ENCODE results near the gene ADGRV1. TPM values are rescaled to one million over a fixed set of nuclear protein-coding genes. Genes with fewer than 3 reads are reported as not detected.

ADGRV1 gene
- polyA plus RNA-seq, 1 donor from 2014 or later = 3.7 TPM

DNA sequence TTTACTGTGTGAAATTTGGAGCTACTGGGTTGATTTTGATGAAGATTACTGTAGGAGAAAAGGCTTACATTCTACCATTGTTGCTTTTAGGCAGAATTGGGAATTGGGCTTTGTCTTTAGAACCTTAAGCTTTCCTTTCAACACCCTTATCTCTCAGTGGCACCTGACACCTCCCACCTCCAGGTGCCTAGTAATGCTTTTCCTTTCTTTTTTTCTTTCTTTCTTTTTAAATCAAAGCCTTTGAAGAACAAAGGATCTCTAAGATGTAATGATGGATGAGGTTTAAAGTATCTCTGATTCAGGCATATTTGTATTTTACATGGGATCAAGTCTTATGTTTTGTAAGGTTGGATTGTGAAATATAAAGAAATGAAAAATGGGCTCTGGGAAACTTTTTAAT lies 2.9 kb upstream of the ADGRV1 start:
- no peaks in the 10 kb centered on the region for H3K9me3 ChIP-seq (ENCODE audit: low read length)
- no peaks in the 10 kb centered on the region for H3K36me3 ChIP-seq (ENCODE audit: insufficient read depth, low read length)
- peaks cover 30% of the 10 kb centered on the region for H3K27me3 ChIP-seq (ENCODE audit: insufficient read depth, low read depth, low read length)
- H3K9ac ChIP-seq (ENCODE audit: low read length) = no peak overlapping the region
- no peaks in the 10 kb centered on the region for H4K20me1 ChIP-seq (ENCODE audit: insufficient read depth)
- H3F3A ChIP-seq (ENCODE audit: insufficient read depth, low read length, poor library complexity, severe bottlenecking) = no peaks in the 10 kb centered on the region
- H3K79me2 ChIP-seq (replicated peaks; ENCODE audit: insufficient read depth, low read length) = peaks cover 9% of the 10 kb centered on the region
- H3K4me2 ChIP-seq (ENCODE audit: low read length) = no peak overlapping the region
- TF ChIP-seq TAF1 (IDR thresholded peaks at IDR 0.05; ENCODE audit: low read depth) (no peak), SMC3 (conservative IDR thresholded peaks at IDR 0.05; ENCODE audit: poor library complexity) (no peak), EZH2 (IDR thresholded peaks at IDR 0.05; ENCODE audit: borderline replicate concordance, insufficient read depth, low read length, poor library complexity, severe bottlenecking) (no peak), RAD21 (conservative IDR thresholded peaks at IDR 0.05) (no peak), EP300 (conservative IDR thresholded peaks at IDR 0.05; ENCODE audit: poor library complexity, severe bottlenecking) (no peak)
- TF ChIP-seq, protein P1, sequence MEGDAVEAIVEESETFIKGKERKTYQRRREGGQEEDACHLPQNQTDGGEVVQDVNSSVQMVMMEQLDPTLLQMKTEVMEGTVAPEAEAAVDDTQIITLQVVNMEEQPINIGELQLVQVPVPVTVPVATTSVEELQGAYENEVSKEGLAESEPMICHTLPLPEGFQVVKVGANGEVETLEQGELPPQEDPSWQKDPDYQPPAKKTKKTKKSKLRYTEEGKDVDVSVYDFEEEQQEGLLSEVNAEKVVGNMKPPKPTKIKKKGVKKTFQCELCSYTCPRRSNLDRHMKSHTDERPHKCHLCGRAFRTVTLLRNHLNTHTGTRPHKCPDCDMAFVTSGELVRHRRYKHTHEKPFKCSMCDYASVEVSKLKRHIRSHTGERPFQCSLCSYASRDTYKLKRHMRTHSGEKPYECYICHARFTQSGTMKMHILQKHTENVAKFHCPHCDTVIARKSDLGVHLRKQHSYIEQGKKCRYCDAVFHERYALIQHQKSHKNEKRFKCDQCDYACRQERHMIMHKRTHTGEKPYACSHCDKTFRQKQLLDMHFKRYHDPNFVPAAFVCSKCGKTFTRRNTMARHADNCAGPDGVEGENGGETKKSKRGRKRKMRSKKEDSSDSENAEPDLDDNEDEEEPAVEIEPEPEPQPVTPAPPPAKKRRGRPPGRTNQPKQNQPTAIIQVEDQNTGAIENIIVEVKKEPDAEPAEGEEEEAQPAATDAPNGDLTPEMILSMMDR (IDR thresholded peaks at IDR 0.05; ENCODE audit: poor library complexity, severe bottlenecking) = no peak
- TF ChIP-seq, protein P2, sequence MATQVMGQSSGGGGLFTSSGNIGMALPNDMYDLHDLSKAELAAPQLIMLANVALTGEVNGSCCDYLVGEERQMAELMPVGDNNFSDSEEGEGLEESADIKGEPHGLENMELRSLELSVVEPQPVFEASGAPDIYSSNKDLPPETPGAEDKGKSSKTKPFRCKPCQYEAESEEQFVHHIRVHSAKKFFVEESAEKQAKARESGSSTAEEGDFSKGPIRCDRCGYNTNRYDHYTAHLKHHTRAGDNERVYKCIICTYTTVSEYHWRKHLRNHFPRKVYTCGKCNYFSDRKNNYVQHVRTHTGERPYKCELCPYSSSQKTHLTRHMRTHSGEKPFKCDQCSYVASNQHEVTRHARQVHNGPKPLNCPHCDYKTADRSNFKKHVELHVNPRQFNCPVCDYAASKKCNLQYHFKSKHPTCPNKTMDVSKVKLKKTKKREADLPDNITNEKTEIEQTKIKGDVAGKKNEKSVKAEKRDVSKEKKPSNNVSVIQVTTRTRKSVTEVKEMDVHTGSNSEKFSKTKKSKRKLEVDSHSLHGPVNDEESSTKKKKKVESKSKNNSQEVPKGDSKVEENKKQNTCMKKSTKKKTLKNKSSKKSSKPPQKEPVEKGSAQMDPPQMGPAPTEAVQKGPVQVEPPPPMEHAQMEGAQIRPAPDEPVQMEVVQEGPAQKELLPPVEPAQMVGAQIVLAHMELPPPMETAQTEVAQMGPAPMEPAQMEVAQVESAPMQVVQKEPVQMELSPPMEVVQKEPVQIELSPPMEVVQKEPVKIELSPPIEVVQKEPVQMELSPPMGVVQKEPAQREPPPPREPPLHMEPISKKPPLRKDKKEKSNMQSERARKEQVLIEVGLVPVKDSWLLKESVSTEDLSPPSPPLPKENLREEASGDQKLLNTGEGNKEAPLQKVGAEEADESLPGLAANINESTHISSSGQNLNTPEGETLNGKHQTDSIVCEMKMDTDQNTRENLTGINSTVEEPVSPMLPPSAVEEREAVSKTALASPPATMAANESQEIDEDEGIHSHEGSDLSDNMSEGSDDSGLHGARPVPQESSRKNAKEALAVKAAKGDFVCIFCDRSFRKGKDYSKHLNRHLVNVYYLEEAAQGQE (IDR thresholded peaks at IDR 0.05; ENCODE audit: borderline replicate concordance) = no peak
- H3K27ac ChIP-seq (ENCODE audit: low read length) = no peak overlapping the region
- no peak overlapping the region for H2AFZ ChIP-seq (ENCODE audit: low read depth, low read length)
- H3K4me3 ChIP-seq (ENCODE audit: low read length) = no peak overlapping the region
- H3K9me2 ChIP-seq (ENCODE audit: insufficient read depth, low read length) = no peaks in the 10 kb centered on the region

DNA sequence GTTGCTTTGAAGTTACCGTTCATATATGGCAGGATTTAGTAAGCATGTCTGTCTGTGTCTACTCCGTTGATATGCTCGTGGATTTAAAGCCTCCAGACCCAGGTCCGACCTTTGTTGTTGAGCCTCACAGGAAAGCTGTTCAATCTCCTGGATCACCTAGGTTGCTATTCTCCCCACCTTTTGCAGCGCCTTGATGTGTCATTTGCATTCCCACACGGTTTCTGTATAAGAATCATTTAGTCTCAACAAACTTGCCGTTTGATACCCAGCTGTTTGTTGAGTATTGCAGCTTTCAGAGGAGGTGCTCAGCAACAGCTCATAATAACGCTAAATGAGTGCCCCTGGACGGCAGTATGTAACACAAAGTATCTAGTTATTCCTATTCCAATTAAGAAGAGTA lies 1.2 kb upstream of the ADGRV1 start:
- Histone ChIP-seq H3K9me2 (ENCODE audit: insufficient read depth, low read length) (no peaks in the 10 kb centered on the region), H3K9ac (ENCODE audit: low read length) (no peak overlapping the region), H2AFZ (ENCODE audit: low read depth, low read length) (no peak overlapping the region), H3K27ac (ENCODE audit: low read length) (no peak overlapping the region), H4K20me1 (ENCODE audit: insufficient read depth) (no peaks in the 10 kb centered on the region), H3K9me3 (ENCODE audit: low read length) (no peaks in the 10 kb centered on the region), H3K4me3 (ENCODE audit: low read length) (peak overlapping the region; percentile 73), H3K79me2 (replicated peaks; ENCODE audit: insufficient read depth, low read length) (peaks cover 22% of the 10 kb centered on the region), H3K4me2 (ENCODE audit: low read length) (no peak overlapping the region), H3F3A (ENCODE audit: insufficient read depth, low read length, poor library complexity, severe bottlenecking) (no peaks in the 10 kb centered on the region), H3K36me3 (ENCODE audit: insufficient read depth, low read length) (no peaks in the 10 kb centered on the region), H3K27me3 (ENCODE audit: insufficient read depth, low read depth, low read length) (peaks cover 30% of the 10 kb centered on the region)
- TF ChIP-seq EP300 (conservative IDR thresholded peaks at IDR 0.05; ENCODE audit: poor library complexity, severe bottlenecking) (no peak), EZH2 (IDR thresholded peaks at IDR 0.05; ENCODE audit: borderline replicate concordance, insufficient read depth, low read length, poor library complexity, severe bottlenecking) (no peak)

DNA sequence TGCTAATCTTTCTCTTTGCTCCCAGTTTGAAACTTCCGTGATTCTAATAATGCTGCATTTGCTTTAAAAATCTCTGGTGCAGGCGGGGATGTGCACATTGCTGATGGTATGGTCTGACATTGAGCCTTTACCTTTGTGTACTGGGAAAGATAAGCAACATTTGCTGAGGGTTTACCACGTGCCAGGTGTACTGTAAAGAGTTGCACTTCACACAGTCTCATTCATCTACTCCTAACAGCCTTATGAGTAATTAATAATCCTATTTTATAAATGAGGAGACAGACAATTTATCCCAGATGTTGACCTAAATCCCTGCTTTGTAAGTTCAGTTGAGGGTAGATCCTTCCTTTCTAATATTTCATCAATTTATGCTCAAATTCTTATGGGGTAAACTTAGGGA lies 726 bp upstream of the ADGRV1 start:
- TF ChIP-seq EZH2 (IDR thresholded peaks at IDR 0.05; ENCODE audit: borderline replicate concordance, insufficient read depth, low read length, poor library complexity, severe bottlenecking) (no peak), RAD21 (conservative IDR thresholded peaks at IDR 0.05) (no peak), SMC3 (conservative IDR thresholded peaks at IDR 0.05; ENCODE audit: poor library complexity) (no peak), POLR2AphosphoS5 (IDR thresholded peaks at IDR 0.05) (no peak), EP300 (conservative IDR thresholded peaks at IDR 0.05; ENCODE audit: poor library complexity, severe bottlenecking) (no peak), MXI1 (conservative IDR thresholded peaks at IDR 0.05; ENCODE audit: poor library complexity, severe bottlenecking) (no peak), TAF1 (IDR thresholded peaks at IDR 0.05; ENCODE audit: low read depth) (no peak)
- TF ChIP-seq, protein P2 (IDR thresholded peaks at IDR 0.05; ENCODE audit: borderline replicate concordance) = no peak
- TF ChIP-seq, protein P1 (IDR thresholded peaks at IDR 0.05; ENCODE audit: poor library complexity, severe bottlenecking) = no peak
- Histone ChIP-seq H3K9me3 (ENCODE audit: low read length) (no peaks in the 10 kb centered on the region), H3K9me2 (ENCODE audit: insufficient read depth, low read length) (no peaks in the 10 kb centered on the region), H3K9ac (ENCODE audit: low read length) (peak overlapping the region; percentile 43), H4K20me1 (ENCODE audit: insufficient read depth) (no peaks in the 10 kb centered on the region), H3K4me2 (ENCODE audit: low read length) (peak overlapping the region; percentile 99), H3F3A (ENCODE audit: insufficient read depth, low read length, poor library complexity, severe bottlenecking) (no peaks in the 10 kb centered on the region), H3K79me2 (replicated peaks; ENCODE audit: insufficient read depth, low read length) (peaks cover 22% of the 10 kb centered on the region), H2AFZ (ENCODE audit: low read depth, low read length) (no peak overlapping the region), H3K36me3 (ENCODE audit: insufficient read depth, low read length) (no peaks in the 10 kb centered on the region), H3K4me3 (ENCODE audit: low read length) (peak overlapping the region; percentile 73), H3K27me3 (ENCODE audit: insufficient read depth, low read depth, low read length) (peaks cover 30% of the 10 kb centered on the region), H3K27ac (ENCODE audit: low read length) (no peak overlapping the region)

Data from neural cell (in vitro differentiated cells).